Activated T-cell treated with anti-CD3 and anti-CD28 coated beads, Interleukin-2, amount 50 U/mL, for 4 hours (primary cell): ENCODE results near the gene C9orf43. TPM values are rescaled to one million over a fixed set of nuclear protein-coding genes. Genes with fewer than 3 reads are reported as not detected.
"Not testable (repeated sequence)": the region's sequence is repeated elsewhere in the genome, so short reads cannot be mapped to it uniquely, and the experiment has no call there.

Source experiments
- ATAC-seq, 2 donors: fragments of 200-7000 bp; cut with Tn5 transposase; one replicate each; pipeline ENCODE4 v1.10.0; 2021
- DNase-seq: peaks from one replicate; pipeline ENCODE4 v3.0.0-alpha.2; 2020
- H3K27me3 Mint-ChIP-seq: one replicate; pipeline ENCODE4 v1.8.0; 2021; ENCODE audit warnings: low read depth, mixed read lengths
- H3K36me3 Mint-ChIP-seq: one replicate; pipeline ENCODE4 v1.8.0; 2022; ENCODE audit warnings: mixed read lengths; ENCODE audit not compliant: insufficient read depth
- H3K4me1 Mint-ChIP-seq: one replicate; pipeline ENCODE4 v1.8.0; 2021; ENCODE audit warnings: low read depth, mixed read lengths
- H3K4me3 Mint-ChIP-seq: one replicate; pipeline ENCODE4 v1.8.0; 2021; ENCODE audit warnings: mild to moderate bottlenecking, moderate library complexity, mixed read lengths
- H3K9me3 Mint-ChIP-seq: one replicate; pipeline ENCODE4 v1.8.0; 2021; ENCODE audit warnings: mixed read lengths
- total RNA-seq, 3 donors: library from RNA; stranded (reverse); gene quantifications; one replicate each; pipeline ENCODE4 v1.2.1, GENCODE V29; 2021

Gene C9orf43
- total RNA-seq, 3 donors from 2014 or later = 0.57 to 1.4 (median 1.1) TPM

DNA sequence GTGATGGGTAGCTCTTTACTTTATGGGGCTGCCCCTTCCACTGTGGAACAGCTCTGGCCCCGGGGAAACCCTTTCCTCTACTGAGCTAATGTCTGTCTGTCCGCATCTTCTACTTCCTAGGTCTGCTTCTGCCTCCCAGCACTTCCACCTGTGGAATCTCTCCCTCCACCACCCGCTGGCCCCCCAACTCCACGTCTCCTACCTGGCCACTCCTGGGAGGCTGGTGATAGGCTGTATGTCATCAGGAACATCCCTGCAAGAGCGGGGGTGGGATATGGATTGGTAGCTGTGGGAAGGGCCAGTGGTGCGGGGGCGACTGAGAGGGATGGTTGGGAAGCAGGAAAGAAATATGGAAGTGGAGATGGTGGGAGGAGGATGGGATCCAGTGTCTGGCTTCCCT lies 18.6 kb upstream of the C9orf43 start:
- Mint-ChIP-seq H3K4me3 (no peak overlapping the region), H3K9me3 (no peaks in the 10 kb centered on the region), H3K27me3 (no peaks in the 10 kb centered on the region), H3K4me1 (no peaks in the 10 kb centered on the region), H3K36me3 (peaks cover 21% of the 10 kb centered on the region)
- DNase-seq = no peak
- ATAC-seq = no peak

DNA sequence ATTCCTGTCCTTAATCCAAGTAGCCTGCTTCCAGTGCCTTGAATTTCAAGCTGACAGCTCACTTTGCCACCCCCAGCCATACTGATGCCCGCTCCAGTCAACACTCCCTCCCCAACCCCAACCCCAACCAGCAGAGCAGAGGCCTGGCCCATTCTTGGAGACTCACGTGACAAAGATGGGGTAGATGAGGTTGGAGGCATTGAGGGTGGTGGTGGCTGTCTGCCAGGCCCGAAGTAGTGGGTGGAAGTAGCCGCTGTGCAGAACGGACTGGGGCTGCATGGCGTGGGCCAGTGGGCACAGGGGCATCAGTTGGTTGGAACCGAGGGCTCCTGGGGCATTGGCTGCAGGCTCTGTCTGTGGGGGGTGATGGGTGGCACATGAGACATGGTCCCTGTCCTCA lies 17.3 kb upstream of the C9orf43 start:
- Mint-ChIP-seq H3K4me3 (no peak overlapping the region), H3K27me3 (no peaks in the 10 kb centered on the region), H3K4me1 (peaks cover 2% of the 10 kb centered on the region), H3K9me3 (no peaks in the 10 kb centered on the region), H3K36me3 (peaks cover 10% of the 10 kb centered on the region)
- ATAC-seq = no peak
- DNase-seq = no peak

DNA sequence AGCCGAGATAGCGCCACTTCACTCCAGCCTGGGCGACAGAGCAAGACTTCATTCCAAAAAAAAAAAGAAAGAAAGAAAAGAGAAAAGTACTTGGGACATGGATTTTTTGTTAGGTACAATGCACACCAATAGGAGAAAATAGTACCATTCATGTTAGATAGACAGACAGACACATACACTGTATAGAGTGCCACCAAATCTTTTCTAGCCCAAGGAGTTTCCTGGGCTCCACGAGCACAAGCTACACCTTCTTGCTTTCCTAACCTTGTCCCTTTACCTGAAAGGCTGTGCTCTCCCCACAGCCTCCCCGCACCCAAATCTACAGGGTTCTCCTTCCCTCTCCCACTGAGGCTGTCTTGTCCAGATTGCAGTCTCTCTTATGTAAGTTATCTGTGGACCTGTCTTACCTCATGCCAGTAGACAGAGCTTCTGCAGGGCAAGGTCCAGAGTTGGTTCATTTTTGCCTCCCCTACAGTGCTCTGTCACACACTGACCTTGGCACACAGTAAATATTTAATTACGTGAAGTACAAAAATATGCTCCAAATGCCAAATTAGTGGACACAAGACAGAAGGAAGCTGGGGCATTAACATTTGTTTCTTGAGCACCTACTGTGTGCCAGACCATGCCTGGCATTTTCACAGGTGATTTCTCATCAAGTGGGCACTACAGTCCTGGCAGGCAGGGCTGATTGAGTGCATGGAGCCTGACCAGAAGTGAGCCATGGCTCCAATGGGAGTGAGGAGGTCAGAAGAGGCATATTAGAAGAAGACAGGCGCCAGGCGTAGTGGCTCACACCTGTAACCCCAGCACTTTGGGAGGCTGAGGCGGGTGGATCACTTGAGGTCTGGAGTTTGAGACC lies 15.3 kb upstream of the C9orf43 start:
- no peak for DNase-seq
- ATAC-seq = no peak
- no peak overlapping the region for H3K4me3 Mint-ChIP-seq
- H3K9me3 Mint-ChIP-seq = no peaks in the 10 kb centered on the region
- H3K36me3 Mint-ChIP-seq = peaks cover 9% of the 10 kb centered on the region
- H3K4me1 Mint-ChIP-seq = peaks cover 15% of the 10 kb centered on the region
- no peaks in the 10 kb centered on the region for H3K27me3 Mint-ChIP-seq

DNA sequence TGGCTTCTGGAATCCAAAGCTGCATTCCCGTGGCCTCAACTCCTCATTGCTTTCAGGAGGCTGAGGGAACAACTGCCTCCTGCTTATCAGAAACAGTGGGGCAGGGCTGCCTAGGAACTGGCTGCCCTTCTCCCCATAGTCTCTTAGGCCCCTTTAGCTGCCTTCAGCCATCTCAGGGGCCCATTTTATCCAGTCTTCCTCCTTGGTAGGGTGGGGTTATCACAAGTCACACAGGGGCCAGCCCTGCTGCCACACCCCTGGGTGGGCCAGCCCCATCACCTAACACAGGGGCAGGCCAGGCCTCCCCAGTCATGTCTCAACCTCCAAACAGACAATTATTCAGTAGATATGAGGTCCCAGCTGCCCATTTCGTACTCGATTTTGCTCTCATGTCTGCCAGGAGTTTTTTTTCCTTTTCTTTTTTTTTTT lies 13.3 kb upstream of the C9orf43 start:
- no peaks in the 10 kb centered on the region for H3K9me3 Mint-ChIP-seq
- peaks cover 3% of the 10 kb centered on the region for H3K36me3 Mint-ChIP-seq
- no peaks in the 10 kb centered on the region for H3K27me3 Mint-ChIP-seq
- ATAC-seq (no peak), DNase-seq (no peak)
- no peak overlapping the region for H3K4me3 Mint-ChIP-seq
- H3K4me1 Mint-ChIP-seq = peaks cover 23% of the 10 kb centered on the region

DNA sequence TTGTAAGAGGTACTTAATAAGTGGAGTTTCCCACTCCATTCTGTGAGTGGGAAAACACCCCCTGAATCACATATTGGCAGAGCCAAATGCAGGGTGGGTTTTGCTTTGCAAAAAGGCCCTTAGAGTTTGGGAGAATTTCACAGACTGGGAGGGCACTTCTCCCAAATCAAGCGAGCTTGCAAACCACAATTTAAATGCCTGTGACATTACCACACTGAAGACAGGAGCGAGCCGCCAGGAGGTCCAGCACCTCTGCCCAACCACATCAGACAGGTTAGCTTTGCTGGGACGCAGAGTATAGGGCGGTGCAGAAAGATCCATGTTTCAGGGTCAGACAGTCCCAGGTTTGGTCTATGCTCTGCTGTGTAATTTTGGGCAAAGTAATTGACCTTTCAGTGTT lies 11.8 kb upstream of the C9orf43 start:
- Mint-ChIP-seq H3K4me3 (peak overlapping the region; percentile 49), H3K27me3 (no peaks in the 10 kb centered on the region)
- no peak for ATAC-seq

DNA sequence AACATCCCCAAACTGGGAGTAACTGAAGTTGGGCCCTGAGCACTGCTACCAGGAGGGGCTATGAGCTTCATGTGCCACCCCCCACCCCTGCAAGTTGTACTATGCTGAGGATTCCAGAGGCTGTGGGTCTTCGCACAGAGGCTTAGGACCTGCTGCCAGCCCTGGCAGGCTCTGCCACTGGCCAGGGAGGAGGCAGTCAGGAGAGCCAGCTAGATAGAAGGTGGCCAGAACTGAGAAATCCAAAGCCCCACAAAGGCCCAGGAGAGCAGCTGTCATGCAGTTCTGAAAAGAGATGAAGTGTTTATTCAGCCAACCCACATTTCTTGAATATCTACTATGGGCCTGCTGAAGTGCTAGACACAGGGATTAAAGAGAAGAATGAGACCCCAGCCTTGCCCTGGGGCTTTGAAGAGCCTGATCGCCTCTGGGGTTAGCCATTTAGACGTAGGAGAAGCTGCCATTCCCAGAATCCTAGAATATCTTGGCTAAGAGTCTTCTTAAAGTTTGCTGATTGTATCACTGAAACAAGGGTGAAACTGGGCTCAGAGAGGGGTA lies 10.8 kb upstream of the C9orf43 start:
- DNase-seq (no peak), ATAC-seq (no peak)
- Mint-ChIP-seq H3K4me1 (peaks cover 23% of the 10 kb centered on the region), H3K36me3 (peaks cover 3% of the 10 kb centered on the region), H3K9me3 (no peaks in the 10 kb centered on the region), H3K27me3 (no peaks in the 10 kb centered on the region), H3K4me3 (peak overlapping the region; percentile 89)

More for the DNA sequence above, 11.8 kb upstream of the C9orf43 start:
- H3K36me3 Mint-ChIP-seq = peaks cover 3% of the 10 kb centered on the region
- H3K9me3 Mint-ChIP-seq = no peaks in the 10 kb centered on the region
- H3K4me1 Mint-ChIP-seq = peaks cover 23% of the 10 kb centered on the region
- DNase-seq = no peak

DNA sequence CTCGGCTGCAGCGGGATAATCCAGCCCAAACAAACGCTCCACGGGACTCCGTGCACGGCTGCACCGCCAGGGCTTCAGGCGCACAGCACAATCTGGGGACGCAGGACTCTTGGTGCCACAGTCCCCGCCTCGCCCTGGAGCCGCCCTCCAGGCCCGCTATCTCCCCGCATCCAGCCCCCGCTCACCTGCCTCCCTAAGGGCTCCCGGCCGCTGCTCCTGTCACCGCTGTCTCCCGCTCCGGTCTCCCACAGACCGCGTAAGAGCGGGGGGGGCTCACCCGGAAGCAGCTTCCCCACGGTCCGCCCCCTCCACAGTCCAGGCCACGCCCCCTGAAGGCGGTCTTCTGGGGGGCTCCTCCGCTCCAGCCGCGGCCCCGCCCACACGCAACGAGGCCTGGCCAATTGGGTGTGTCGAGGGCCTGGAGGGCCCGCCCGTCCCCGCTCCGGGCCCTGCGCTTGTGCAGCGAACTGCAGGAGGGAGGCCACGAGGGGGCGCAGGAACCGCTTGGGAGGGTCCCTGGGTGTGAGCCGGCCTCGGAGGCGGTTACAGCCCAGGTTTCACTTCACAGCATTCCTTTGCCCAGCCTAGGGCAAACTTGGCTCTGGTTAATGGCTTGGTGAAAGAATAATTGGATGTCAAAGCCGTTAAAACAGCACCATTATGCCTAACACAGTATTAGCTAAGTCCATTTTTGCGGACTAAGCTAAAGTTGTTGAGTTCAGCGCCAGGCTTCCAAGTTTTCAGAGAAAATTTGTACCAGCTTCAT lies 9.3 kb upstream of the C9orf43 start, which contains the start of gene ALAD:
Gene ALAD (minus strand): TSS at position 258 of the 766 bp plus-strand sequence. CDS start 7,725 bp downstream, outside the sequence.
- peaks cover 23% of the 10 kb centered on the region for H3K4me1 Mint-ChIP-seq
- no peaks in the 10 kb centered on the region for H3K27me3 Mint-ChIP-seq
- peak within 1 kb of the TSS; percentile 89 for H3K4me3 Mint-ChIP-seq
- ATAC-seq (peak; percentile 100), DNase-seq (peak; percentile 100)
- H3K36me3 Mint-ChIP-seq = no peaks in the 10 kb centered on the region
- no peaks in the 10 kb centered on the region for H3K9me3 Mint-ChIP-seq

DNA sequence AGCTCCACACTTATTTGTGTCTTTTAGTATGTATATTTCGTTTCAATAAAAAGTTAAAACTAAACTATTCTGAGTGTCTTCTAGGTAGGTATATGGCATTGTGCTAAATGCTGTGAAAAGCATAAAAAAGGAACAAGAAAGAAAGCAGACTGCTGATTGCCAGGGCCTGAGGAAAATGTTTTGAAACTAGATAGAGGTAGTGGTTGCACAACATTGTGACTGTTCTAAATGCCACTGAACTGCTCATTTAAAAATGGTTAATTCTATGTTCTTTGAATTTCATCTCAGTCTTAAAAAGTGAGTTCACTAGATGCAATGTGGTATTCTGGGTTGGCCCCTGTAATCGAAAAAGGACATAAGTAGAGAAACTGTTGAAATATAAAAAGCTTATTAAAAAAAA lies 6.9 kb upstream of the C9orf43 start:
- DNase-seq = no peak
- H3K27me3 Mint-ChIP-seq = no peaks in the 10 kb centered on the region
- H3K36me3 Mint-ChIP-seq = peaks cover 13% of the 10 kb centered on the region
- no peaks in the 10 kb centered on the region for H3K9me3 Mint-ChIP-seq
- no peak overlapping the region for H3K4me3 Mint-ChIP-seq
- no peak for ATAC-seq
- H3K4me1 Mint-ChIP-seq = peaks cover 37% of the 10 kb centered on the region

DNA sequence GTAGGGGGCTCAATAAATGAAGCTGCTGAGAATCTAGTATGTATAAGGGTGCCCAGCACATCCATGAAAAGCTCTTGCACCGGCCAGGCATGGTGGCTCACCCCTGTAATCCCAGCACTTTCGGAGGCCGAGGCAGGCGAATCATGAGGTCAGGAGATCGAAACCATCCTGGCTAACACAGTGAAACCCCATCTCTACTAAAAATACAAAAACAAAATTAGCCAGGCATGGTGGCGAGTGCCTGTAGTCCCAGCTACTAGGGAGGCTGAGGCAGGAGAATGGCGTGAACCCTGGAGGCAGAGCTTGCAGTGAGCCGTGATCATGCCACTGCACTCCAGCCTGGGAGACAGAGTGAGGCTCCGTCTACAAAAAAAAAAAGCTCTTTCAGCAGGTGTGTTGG lies 4.2 kb upstream of the C9orf43 start:
- peaks cover 23% of the 10 kb centered on the region for H3K36me3 Mint-ChIP-seq
- not testable (repeated sequence) for H3K27me3 Mint-ChIP-seq, H3K4me3 Mint-ChIP-seq, DNase-seq, H3K9me3 Mint-ChIP-seq, ATAC-seq
- H3K4me1 Mint-ChIP-seq = peaks cover 33% of the 10 kb centered on the region

DNA sequence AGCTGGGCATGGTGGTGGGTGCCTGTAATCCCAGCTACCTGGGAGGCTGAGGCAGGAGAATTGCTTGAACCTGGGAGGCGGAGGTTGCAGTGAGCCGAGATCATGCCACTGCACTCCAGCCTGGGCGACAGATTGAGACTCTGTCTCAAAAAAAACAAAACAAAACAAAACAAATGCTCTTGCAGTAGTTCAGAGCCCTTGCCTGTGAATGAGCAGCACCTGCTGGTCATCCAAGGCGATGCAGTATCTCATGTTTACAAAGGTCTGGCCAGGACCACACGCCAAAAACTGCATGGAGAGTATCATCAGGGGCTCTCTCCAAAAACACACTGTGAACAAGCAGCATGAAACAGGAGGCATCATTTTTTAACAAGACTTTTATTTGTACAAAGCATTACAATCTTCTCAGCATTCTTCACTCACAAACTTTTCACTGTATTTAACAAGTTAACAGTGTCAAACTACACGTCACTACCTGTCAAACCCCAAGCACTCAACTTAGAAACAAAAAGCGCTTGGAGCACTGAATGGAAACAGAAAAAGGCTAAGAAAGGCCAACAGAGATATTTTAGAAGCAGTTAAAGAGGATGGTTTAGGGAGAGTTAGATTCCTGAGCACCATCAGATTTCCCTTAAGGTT lies 3.6 kb upstream of the C9orf43 start:
- H3K36me3 Mint-ChIP-seq = peaks cover 23% of the 10 kb centered on the region
- peaks cover 27% of the 10 kb centered on the region for H3K4me1 Mint-ChIP-seq
- H3K4me3 Mint-ChIP-seq = peak overlapping the region; percentile 39
- peak; percentile 39 for DNase-seq
- not testable (repeated sequence) for ATAC-seq, H3K9me3 Mint-ChIP-seq, H3K27me3 Mint-ChIP-seq

DNA sequence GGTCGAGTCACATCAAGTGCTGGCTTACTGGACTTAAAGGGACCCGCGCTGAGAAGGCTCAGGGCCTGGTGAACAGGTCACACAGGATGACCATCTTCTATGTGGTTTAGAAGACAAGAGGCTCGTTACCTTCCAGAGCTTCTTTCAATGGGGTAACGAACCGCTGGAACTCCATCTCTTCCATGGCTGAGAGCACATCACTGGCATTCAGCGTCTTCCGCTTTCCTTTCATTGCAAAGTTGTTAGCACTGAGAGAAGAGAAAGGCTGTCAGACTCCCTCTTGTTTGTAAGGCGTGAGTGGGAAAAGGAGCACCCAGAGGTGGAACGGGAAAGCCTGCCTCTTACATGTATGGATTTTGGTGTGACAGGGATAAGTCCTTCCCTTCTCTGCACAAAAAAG lies 1.1 kb upstream of the C9orf43 start:
- Mint-ChIP-seq H3K9me3 (no peaks in the 10 kb centered on the region), H3K4me1 (peaks cover 27% of the 10 kb centered on the region), H3K27me3 (no peaks in the 10 kb centered on the region), H3K4me3 (peak overlapping the region; percentile 98), H3K36me3 (peaks cover 23% of the 10 kb centered on the region)
- ATAC-seq = no peak
- DNase-seq = no peak

DNA sequence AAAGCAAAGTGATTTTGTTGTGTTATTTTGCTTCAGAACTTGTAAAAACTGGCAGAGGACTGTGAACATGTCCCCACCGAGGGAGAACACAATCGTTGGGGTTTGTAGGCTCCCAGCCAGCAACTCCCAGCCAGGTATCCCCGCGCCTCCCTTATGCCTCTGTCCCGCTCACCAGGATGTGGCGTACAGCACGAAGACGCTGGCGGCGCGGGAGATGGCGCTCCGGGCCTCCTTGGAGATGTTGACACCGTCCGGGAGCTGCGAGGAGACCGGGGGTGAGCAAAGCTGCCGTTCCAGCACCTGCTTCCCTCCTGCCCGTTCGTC lies 702 bp upstream of the C9orf43 start:
- DNase-seq (no peak), ATAC-seq (peak; percentile 18 to 28)
- Mint-ChIP-seq H3K9me3 (no peaks in the 10 kb centered on the region), H3K36me3 (peaks cover 23% of the 10 kb centered on the region), H3K4me1 (peaks cover 27% of the 10 kb centered on the region), H3K4me3 (peak overlapping the region; percentile 98), H3K27me3 (no peaks in the 10 kb centered on the region)

DNA sequence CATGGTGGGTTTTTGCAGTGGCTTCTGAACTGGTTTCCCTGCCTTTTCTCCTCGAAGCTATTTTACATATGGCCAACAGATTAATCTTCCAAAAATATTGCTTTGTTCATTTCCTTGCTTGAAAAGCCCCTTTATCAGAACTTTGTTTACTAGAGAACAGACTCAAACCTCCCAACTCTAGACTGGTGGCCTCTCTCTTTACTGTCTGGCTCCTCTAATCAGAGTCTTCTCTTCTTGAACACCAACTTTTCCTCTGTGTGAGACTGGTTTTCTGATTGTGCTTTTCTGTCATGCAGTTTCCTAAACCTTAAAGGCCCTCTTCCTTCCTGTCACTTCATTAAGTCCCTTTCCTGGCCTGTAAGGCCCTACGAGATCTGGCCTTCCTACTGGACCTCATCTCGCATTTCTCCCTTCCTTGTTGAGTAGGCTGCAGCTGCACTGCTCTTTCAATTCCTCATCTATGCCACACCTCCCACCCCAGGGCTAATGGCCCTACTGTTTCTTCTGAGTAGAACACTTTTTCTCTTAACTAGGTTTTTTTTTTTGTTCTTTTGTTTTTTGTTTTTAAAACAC lies 5.7 kb downstream of the C9orf43 start:
- no peaks in the 10 kb centered on the region for H3K4me1 Mint-ChIP-seq
- no peak for ATAC-seq
- no peaks in the 10 kb centered on the region for H3K27me3 Mint-ChIP-seq
- no peaks in the 10 kb centered on the region for H3K36me3 Mint-ChIP-seq
- DNase-seq = no peak
- H3K4me3 Mint-ChIP-seq = no peak overlapping the region
- H3K9me3 Mint-ChIP-seq = no peaks in the 10 kb centered on the region

DNA sequence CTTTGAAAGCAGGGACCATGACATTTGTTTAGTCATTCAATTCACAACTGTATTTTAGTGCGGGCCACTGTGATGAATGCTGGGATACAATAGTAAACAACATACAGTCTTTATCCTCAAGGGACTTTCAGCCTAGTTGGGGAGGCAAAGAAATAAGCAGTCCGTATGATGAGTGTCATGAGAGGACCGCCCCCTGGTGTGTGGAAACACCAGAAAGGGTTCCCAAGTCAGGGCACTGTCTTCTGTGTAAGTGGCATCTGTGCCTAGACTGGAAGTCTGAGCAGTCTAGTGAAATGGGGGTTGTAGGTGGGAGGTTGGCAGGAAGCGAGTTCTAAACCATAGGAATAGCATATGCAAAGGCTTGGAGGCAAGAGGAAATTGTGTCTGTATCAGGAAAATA lies 6.8 kb downstream of the C9orf43 start:
- Mint-ChIP-seq H3K36me3 (no peaks in the 10 kb centered on the region), H3K27me3 (no peaks in the 10 kb centered on the region), H3K4me1 (no peaks in the 10 kb centered on the region), H3K4me3 (no peak overlapping the region), H3K9me3 (no peaks in the 10 kb centered on the region)
- no peak for ATAC-seq
- no peak for DNase-seq
